ENCODE data around the gene PID1.
"Not testable (repeated sequence)": the region's sequence is repeated elsewhere in the genome, so short reads cannot be mapped to it uniquely, and the experiment has no call there.

Gene PID1

DNA sequence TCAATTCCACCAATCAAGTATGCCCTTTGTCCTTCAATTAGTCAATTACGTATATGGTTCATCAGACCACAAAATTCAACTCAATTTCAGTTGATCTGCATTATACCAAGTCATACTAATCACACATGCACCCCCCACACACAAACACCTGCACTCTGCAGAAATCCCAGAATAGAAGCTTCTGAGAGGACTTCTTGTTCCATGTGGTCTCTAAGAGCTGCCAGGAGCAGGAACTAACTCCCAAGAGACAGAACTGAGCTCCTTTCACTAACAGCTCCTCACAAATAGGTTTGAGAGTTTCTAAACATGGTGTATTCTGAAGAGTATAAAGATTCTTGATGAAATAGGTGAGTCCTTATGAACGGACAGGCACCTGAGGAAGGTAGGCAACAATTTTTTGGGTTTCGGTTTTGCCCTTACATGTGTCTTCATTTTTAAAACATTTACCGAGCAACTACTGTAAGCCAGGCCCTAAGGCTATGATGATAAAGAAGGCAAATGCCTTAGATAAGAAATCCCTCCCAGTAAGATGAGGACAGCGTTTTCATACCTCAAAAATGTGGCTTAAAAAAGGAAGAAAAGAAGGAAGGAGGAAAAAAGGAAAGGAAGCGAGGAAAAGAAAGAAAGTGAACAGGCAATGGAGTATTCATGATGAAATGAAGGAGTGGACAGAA lies 183.1 kb downstream of the PID1 start:
- no peak overlapping the region for H3K27ac ChIP-seq (ENCODE audit: low read length)
- H3K9ac ChIP-seq (ENCODE audit: low read length), result no peak overlapping the region
- H3K4me3 ChIP-seq (ENCODE audit: low read length), result no peak overlapping the region
- H3K4me1 ChIP-seq (ENCODE audit: control insufficient read depth, low read depth, low read length), result no peaks in the 10 kb centered on the region
- no peaks in the 10 kb centered on the region for H3K27me3 ChIP-seq (ENCODE audit: control insufficient read depth, insufficient read depth, low read length)
- H3K9me3 ChIP-seq (ENCODE audit: control insufficient read depth, low read depth, low read length), result no peaks in the 10 kb centered on the region
- no peaks in the 10 kb centered on the region for H3K36me3 ChIP-seq (ENCODE audit: control insufficient read depth, low read depth, low read length)

GRCh38 chr2:229087267-229087666 lies 183.8 kb downstream of the PID1 start:
- Histone ChIP-seq H3K27ac (ENCODE audit: low read length) (no peak overlapping the region), H3K9me3 (ENCODE audit: control insufficient read depth, low read depth, low read length) (no peaks in the 10 kb centered on the region), H3K27me3 (ENCODE audit: control insufficient read depth, insufficient read depth, low read length) (no peaks in the 10 kb centered on the region), H3K36me3 (ENCODE audit: control insufficient read depth, low read depth, low read length) (no peaks in the 10 kb centered on the region), H3K9ac (ENCODE audit: low read length) (no peak overlapping the region), H3K4me3 (ENCODE audit: low read length) (no peak overlapping the region), H3K4me1 (ENCODE audit: control insufficient read depth, low read depth, low read length) (no peaks in the 10 kb centered on the region)

GRCh38 chr2:229085439-229085838 lies 185.6 kb downstream of the PID1 start:
- Histone ChIP-seq H3K9me3 (ENCODE audit: control insufficient read depth, low read depth, low read length) (no peaks in the 10 kb centered on the region), H3K4me1 (ENCODE audit: control insufficient read depth, low read depth, low read length) (no peaks in the 10 kb centered on the region)

GRCh38 chr2:229084447-229084846 lies 186.6 kb downstream of the PID1 start:
- no peaks in the 10 kb centered on the region for H3K9me3 ChIP-seq (ENCODE audit: control insufficient read depth, low read depth, low read length)
- no peak overlapping the region for H3K27ac ChIP-seq (ENCODE audit: low read length)
- H3K27me3 ChIP-seq (ENCODE audit: control insufficient read depth, insufficient read depth, low read length), result no peaks in the 10 kb centered on the region
- H3K4me1 ChIP-seq (ENCODE audit: control insufficient read depth, low read depth, low read length), result no peaks in the 10 kb centered on the region
- H3K36me3 ChIP-seq (ENCODE audit: control insufficient read depth, low read depth, low read length), result no peaks in the 10 kb centered on the region
- no peak overlapping the region for H3K9ac ChIP-seq (ENCODE audit: low read length)
- H3K4me3 ChIP-seq (ENCODE audit: low read length), result no peak overlapping the region

More at GRCh38 chr2:229085439-229085838, 185.6 kb downstream of the PID1 start:
- H3K9ac ChIP-seq (ENCODE audit: low read length), result no peak overlapping the region
- H3K27ac ChIP-seq (ENCODE audit: low read length), result no peak overlapping the region
- no peaks in the 10 kb centered on the region for H3K36me3 ChIP-seq (ENCODE audit: control insufficient read depth, low read depth, low read length)
- no peaks in the 10 kb centered on the region for H3K27me3 ChIP-seq (ENCODE audit: control insufficient read depth, insufficient read depth, low read length)
- H3K4me3 ChIP-seq (ENCODE audit: low read length), result no peak overlapping the region

DNA sequence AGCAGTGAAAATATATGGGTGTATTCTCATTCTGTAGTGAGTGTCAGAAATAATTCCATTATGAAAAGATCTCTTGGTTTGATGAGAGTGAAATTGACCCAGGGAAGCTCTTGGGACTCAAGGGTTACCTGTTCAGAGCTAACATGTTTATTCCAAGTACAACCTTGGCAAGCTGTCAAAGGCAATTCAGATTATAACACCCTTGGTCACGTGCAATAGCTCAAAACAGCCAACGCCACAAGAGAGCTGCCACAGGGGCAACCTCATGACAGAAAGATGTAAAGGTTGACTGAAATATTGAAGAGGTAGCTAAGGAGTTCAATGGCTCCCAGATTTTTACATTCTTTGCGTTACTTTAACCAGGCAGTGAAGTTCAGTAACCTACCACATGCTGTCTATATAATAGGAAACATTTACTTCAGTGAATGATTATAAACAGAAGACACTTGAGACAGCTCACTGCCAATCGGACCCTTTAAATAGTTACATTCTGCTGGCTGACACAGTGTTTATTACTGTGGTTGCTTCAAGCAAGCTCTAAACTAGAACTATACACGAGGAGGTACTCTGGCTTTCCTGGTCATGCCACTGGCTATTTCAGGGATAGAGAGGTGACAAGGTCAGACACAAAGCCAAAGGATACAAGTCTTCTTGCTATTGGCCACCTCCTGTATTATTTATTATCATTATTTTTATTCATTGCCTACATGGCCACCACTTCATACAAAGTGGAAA lies 187.3 kb downstream of the PID1 start:
- Histone ChIP-seq H3K9me3 (ENCODE audit: control insufficient read depth, low read depth, low read length) (no peaks in the 10 kb centered on the region), H3K27me3 (ENCODE audit: control insufficient read depth, insufficient read depth, low read length) (no peaks in the 10 kb centered on the region), H3K36me3 (ENCODE audit: control insufficient read depth, low read depth, low read length) (no peaks in the 10 kb centered on the region), H3K4me3 (ENCODE audit: low read length) (no peak overlapping the region), H3K4me1 (ENCODE audit: control insufficient read depth, low read depth, low read length) (no peaks in the 10 kb centered on the region), H3K9ac (ENCODE audit: low read length) (no peak overlapping the region), H3K27ac (ENCODE audit: low read length) (no peak overlapping the region)

GRCh38 chr2:229081411-229081810 lies 189.7 kb downstream of the PID1 start:
- Histone ChIP-seq H3K36me3 (ENCODE audit: control insufficient read depth, low read depth, low read length) (no peaks in the 10 kb centered on the region), H3K9me3 (ENCODE audit: control insufficient read depth, low read depth, low read length) (no peaks in the 10 kb centered on the region), H3K9ac (ENCODE audit: low read length) (no peak overlapping the region), H3K4me1 (ENCODE audit: control insufficient read depth, low read depth, low read length) (no peaks in the 10 kb centered on the region), H3K4me3 (ENCODE audit: low read length) (no peak overlapping the region), H3K27me3 (ENCODE audit: control insufficient read depth, insufficient read depth, low read length) (no peaks in the 10 kb centered on the region), H3K27ac (ENCODE audit: low read length) (no peak overlapping the region)

DNA sequence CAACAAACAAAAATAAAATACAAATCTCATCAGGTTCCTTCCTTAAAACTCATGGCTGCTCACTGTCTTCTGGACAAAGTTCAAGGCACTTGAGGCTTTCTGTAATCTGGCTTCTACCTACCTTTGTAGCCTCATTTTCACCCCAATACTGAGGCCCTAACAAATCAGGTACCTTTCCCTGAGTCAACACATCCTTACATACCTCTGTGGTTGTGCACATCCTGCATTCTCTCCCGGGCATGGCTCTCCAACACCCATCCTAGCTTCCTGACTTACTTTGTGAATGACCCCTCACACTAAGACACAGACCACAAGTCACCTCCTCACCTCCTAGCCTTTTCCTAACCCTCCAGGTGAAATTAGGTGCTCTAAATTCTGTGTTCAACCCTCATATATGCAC lies 190.9 kb downstream of the PID1 start:
- Histone ChIP-seq H3K27ac (ENCODE audit: low read length) (no peak overlapping the region), H3K4me3 (ENCODE audit: low read length) (no peak overlapping the region), H3K36me3 (ENCODE audit: control insufficient read depth, low read depth, low read length) (no peaks in the 10 kb centered on the region), H3K9me3 (ENCODE audit: control insufficient read depth, low read depth, low read length) (no peaks in the 10 kb centered on the region), H3K27me3 (ENCODE audit: control insufficient read depth, insufficient read depth, low read length) (no peaks in the 10 kb centered on the region), H3K9ac (ENCODE audit: low read length) (no peak overlapping the region), H3K4me1 (ENCODE audit: control insufficient read depth, low read depth, low read length) (no peaks in the 10 kb centered on the region)

GRCh38 chr2:229076886-229077285 lies 194.2 kb downstream of the PID1 start:
- H3K9me3 ChIP-seq (ENCODE audit: control insufficient read depth, low read depth, low read length); H3K4me1 ChIP-seq (ENCODE audit: control insufficient read depth, low read depth, low read length); H3K4me3 ChIP-seq (ENCODE audit: low read length); H3K27ac ChIP-seq (ENCODE audit: low read length); H3K36me3 ChIP-seq (ENCODE audit: control insufficient read depth, low read depth, low read length); H3K27me3 ChIP-seq (ENCODE audit: control insufficient read depth, insufficient read depth, low read length); H3K9ac ChIP-seq (ENCODE audit: low read length): not testable (repeated sequence)

- no peaks in the 10 kb centered on the region for H3K27me3 ChIP-seq (ENCODE audit: control insufficient read depth, insufficient read depth, low read length)
- H3K9me3 ChIP-seq (ENCODE audit: control insufficient read depth, low read depth, low read length), result no peaks in the 10 kb centered on the region
- no peak overlapping the region for H3K9ac ChIP-seq (ENCODE audit: low read length)
- no peaks in the 10 kb centered on the region for H3K4me1 ChIP-seq (ENCODE audit: control insufficient read depth, low read depth, low read length)
- H3K36me3 ChIP-seq (ENCODE audit: control insufficient read depth, low read depth, low read length), result no peaks in the 10 kb centered on the region
- no peak overlapping the region for H3K27ac ChIP-seq (ENCODE audit: low read length)
- H3K4me3 ChIP-seq (ENCODE audit: low read length), result no peak overlapping the region
Measured at GRCh38 chr2:229073935-229074334, 197.2 kb downstream of the PID1 start.

DNA sequence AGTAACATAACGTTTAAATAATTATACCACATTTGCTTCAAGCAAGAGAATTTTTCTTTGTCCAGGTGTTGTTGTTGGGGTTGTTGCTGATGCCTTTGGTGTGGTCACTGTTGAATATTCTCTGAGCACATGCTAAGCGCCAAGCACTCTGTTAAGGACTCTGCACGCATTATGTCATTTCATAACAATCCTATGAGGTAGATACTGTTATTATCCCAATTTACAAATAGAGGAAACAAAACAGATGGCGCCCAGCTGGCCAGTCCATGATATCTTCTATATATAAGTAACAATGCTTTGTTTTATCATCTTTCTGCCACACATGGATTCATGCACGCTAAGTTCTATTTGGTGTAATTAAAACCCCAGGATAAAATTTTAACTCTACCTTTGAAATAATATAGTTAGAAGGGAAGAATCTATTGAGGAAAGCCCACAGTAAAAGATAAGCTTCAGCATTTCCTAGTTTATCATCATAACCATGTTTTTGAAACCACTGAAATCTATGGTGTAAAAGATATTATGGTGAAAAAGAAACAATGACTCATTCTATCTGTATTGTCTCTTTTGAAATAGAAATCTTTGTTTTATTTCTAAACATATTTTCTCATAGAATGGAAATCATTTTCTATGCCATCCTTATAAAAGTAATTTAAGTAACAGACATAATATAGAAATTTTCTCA lies 199.7 kb downstream of the PID1 start:
- Histone ChIP-seq H3K9ac (ENCODE audit: low read length) (no peak overlapping the region), H3K27me3 (ENCODE audit: control insufficient read depth, insufficient read depth, low read length) (no peaks in the 10 kb centered on the region), H3K27ac (ENCODE audit: low read length) (no peak overlapping the region), H3K4me3 (ENCODE audit: low read length) (no peak overlapping the region), H3K4me1 (ENCODE audit: control insufficient read depth, low read depth, low read length) (no peaks in the 10 kb centered on the region), H3K9me3 (ENCODE audit: control insufficient read depth, low read depth, low read length) (no peaks in the 10 kb centered on the region), H3K36me3 (ENCODE audit: control insufficient read depth, low read depth, low read length) (no peaks in the 10 kb centered on the region)

DNA sequence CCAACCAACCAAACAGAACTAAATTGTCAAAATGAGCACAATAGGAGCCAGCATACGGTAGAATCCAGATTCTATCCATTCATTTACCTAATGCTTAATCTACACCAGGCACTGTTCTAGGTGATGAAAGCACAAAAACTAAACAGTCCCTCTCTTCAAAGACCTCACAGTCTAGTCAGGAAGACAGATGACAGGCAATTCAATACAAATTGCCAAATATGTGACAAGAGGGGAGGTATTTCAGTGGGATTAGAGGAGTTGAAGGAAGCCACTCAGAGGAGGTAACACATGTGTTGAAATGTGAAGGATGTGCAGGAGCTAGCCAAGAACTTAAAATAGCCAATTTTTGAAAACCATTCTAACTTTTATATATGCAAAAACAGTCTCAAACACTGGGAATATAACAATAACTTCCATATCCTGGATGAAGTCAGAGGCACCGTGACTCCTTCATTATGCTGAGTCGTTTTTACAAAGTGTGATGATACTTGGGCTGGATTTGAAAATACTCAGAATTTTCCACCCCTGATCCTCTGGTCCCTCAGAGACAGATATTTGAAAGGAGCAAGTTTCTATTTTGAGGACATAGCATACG lies 204.9 kb downstream of the PID1 start:
- H3K9me3 ChIP-seq (ENCODE audit: control insufficient read depth, low read depth, low read length), result no peaks in the 10 kb centered on the region
- no peak overlapping the region for H3K27ac ChIP-seq (ENCODE audit: low read length)
- no peak overlapping the region for H3K9ac ChIP-seq (ENCODE audit: low read length)
- H3K36me3 ChIP-seq (ENCODE audit: control insufficient read depth, low read depth, low read length), result no peaks in the 10 kb centered on the region
- no peak overlapping the region for H3K4me3 ChIP-seq (ENCODE audit: low read length)
- H3K27me3 ChIP-seq (ENCODE audit: control insufficient read depth, insufficient read depth, low read length), result no peaks in the 10 kb centered on the region
- H3K4me1 ChIP-seq (ENCODE audit: control insufficient read depth, low read depth, low read length), result no peaks in the 10 kb centered on the region

All from iPS-18a (cell line).